NCI-H2196 treated with DMSO at 0.1 percent for 48 hours (cell line): ENCODE data around the gene ACAP2.
"Not testable (repeated sequence)": the region's sequence is repeated elsewhere in the genome, so short reads cannot be mapped to it uniquely, and the experiment has no call there.

Experiments
- DNase-seq: peaks from one replicate; lab custom pipeline; 2025; ENCODE audit not compliant: unreplicated experiment; lab: John Stamatoyannopoulos, UW

The ACAP2 gene

GRCh38 chr3:195443391-195443989 is 670 bp upstream of the ACAP2 start:
- DNase-seq, result no peak

- DNase-seq, result no peak
Observed at GRCh38 chr3:195441992-195442572, 738 bp downstream of the ACAP2 start.

GRCh38 chr3:195441476-195441991 is 1.3 kb downstream of the ACAP2 start:
- DNase-seq, result peak; percentile 34

GRCh38 chr3:195441051-195441450 is 1.8 kb downstream of the ACAP2 start:
- DNase-seq, result no peak

GRCh38 chr3:195440379-195440778 is 2.4 kb downstream of the ACAP2 start:
- no peak for DNase-seq

- DNase-seq, result peak; percentile 29
Observed at GRCh38 chr3:195438371-195438770, 4.4 kb downstream of the ACAP2 start.

GRCh38 chr3:195425849-195426248 is 17.0 kb downstream of the ACAP2 start:
- DNase-seq, result no peak

- no peak for DNase-seq
Observed at GRCh38 chr3:195423818-195424217, 19.0 kb downstream of the ACAP2 start.

- no peak for DNase-seq
Observed at GRCh38 chr3:195421400-195421799, 21.4 kb downstream of the ACAP2 start.

- no peak for DNase-seq
Observed at GRCh38 chr3:195416795-195417194, 26.0 kb downstream of the ACAP2 start.

- no peak for DNase-seq
Observed at GRCh38 chr3:195411836-195412235, 31.0 kb downstream of the ACAP2 start.

- DNase-seq, result no peak
Observed at GRCh38 chr3:195410546-195410945, 32.3 kb downstream of the ACAP2 start.

GRCh38 chr3:195407531-195408409 is 35.0 kb downstream of the ACAP2 start:
- no peak for DNase-seq

- DNase-seq, result no peak
Observed at GRCh38 chr3:195405651-195406050, 37.2 kb downstream of the ACAP2 start.

- no peak for DNase-seq
Observed at GRCh38 chr3:195403841-195404408, 38.9 kb downstream of the ACAP2 start.

GRCh38 chr3:195403244-195403643 is 39.6 kb downstream of the ACAP2 start:
- DNase-seq, result no peak

GRCh38 chr3:195401943-195402342 is 40.9 kb downstream of the ACAP2 start:
- DNase-seq, result no peak

GRCh38 chr3:195398460-195398859 is 44.4 kb downstream of the ACAP2 start:
- not testable (repeated sequence) for DNase-seq

- no peak for DNase-seq
Observed at GRCh38 chr3:195397524-195397923, 45.3 kb downstream of the ACAP2 start.

GRCh38 chr3:195395208-195395816 is 47.5 kb downstream of the ACAP2 start:
- no peak for DNase-seq

GRCh38 chr3:195394700-195395099 is 48.1 kb downstream of the ACAP2 start:
- DNase-seq, result no peak
